ENCODE results near the gene OR4E1. TPM values are rescaled to one million over a fixed set of nuclear protein-coding genes. Genes with fewer than 3 reads are reported as not detected.
"Not testable (repeated sequence)": the region's sequence is repeated elsewhere in the genome, so short reads cannot be mapped to it uniquely, and the experiment has no call there.

Gene OR4E1
- total RNA-seq: not detected

GRCh38 chr14:21673718-21674117 is at the start of gene OR4E1:
OR4E1 (minus strand) TSS chr14:21673818; CDS start chr14:21670935, 2,883 bp downstream.
- no peak for DNase-seq (ENCODE audit: low spot score)
- no peak for ATAC-seq

GRCh38 chr14:21721504-21721903 is 47.9 kb upstream of the OR4E1 start:
- ATAC-seq (no peak), DNase-seq (ENCODE audit: low spot score) (no peak)

- DNase-seq (ENCODE audit: low spot score): no peak
- no peak for ATAC-seq
These were observed 46.2 kb upstream of the OR4E1 start for GRCh38 chr14:21719841-21720240.

- ATAC-seq (no peak), DNase-seq (ENCODE audit: low spot score) (no peak)
These were observed 40.8 kb upstream of the OR4E1 start for GRCh38 chr14:21714318-21714929.

GRCh38 chr14:21712036-21712435 is 38.4 kb upstream of the OR4E1 start:
- no peak for DNase-seq (ENCODE audit: low spot score)
- ATAC-seq: no peak

GRCh38 chr14:21711360-21711961 is 37.8 kb upstream of the OR4E1 start:
- DNase-seq (ENCODE audit: low spot score): no peak
- peak; percentile 86 for ATAC-seq

- ATAC-seq (no peak), DNase-seq (ENCODE audit: low spot score) (no peak)
These were observed 30.7 kb upstream of the OR4E1 start for GRCh38 chr14:21704338-21704737.

GRCh38 chr14:21703357-21704326 is 30.0 kb upstream of the OR4E1 start:
- no peak for ATAC-seq
- DNase-seq (ENCODE audit: low spot score): no peak

- DNase-seq (ENCODE audit: low spot score) (no peak), ATAC-seq (no peak)
These were observed 28.7 kb upstream of the OR4E1 start for GRCh38 chr14:21702316-21702715.

GRCh38 chr14:21699551-21699950 is 25.9 kb upstream of the OR4E1 start:
- DNase-seq (ENCODE audit: low spot score) (no peak), ATAC-seq (no peak)

- not testable (repeated sequence) for ATAC-seq; DNase-seq (ENCODE audit: low spot score)
These were observed 24.9 kb upstream of the OR4E1 start for GRCh38 chr14:21698538-21698937.

GRCh38 chr14:21697662-21698061 is 24.0 kb upstream of the OR4E1 start:
- DNase-seq (ENCODE audit: low spot score); ATAC-seq: not testable (repeated sequence)

GRCh38 chr14:21694425-21694824 is 20.8 kb upstream of the OR4E1 start:
- no peak for DNase-seq (ENCODE audit: low spot score)
- no peak for ATAC-seq

GRCh38 chr14:21686468-21686867 is 12.8 kb upstream of the OR4E1 start:
- DNase-seq (ENCODE audit: low spot score) (no peak), ATAC-seq (no peak)

- DNase-seq (ENCODE audit: low spot score) (no peak), ATAC-seq (no peak)
These were observed 6.5 kb upstream of the OR4E1 start for GRCh38 chr14:21680072-21680471.

- ATAC-seq (no peak), DNase-seq (ENCODE audit: low spot score) (no peak)
These were observed 1.9 kb upstream of the OR4E1 start for GRCh38 chr14:21675566-21675965.

GRCh38 chr14:21672116-21672515 is 1.5 kb downstream of the OR4E1 start:
- ATAC-seq (no peak), DNase-seq (ENCODE audit: low spot score) (no peak)

- no peak for ATAC-seq
- no peak for DNase-seq (ENCODE audit: low spot score)
These were observed 2.2 kb downstream of the OR4E1 start for GRCh38 chr14:21671371-21671770.

GRCh38 chr14:21669284-21669683 is 4.3 kb downstream of the OR4E1 start:
- ATAC-seq: no peak
- no peak for DNase-seq (ENCODE audit: low spot score)

GRCh38 chr14:21668377-21668776 is 5.2 kb downstream of the OR4E1 start:
- ATAC-seq (no peak), DNase-seq (ENCODE audit: low spot score) (no peak)

- ATAC-seq: no peak
These were observed 16.6 kb downstream of the OR4E1 start for GRCh38 chr14:21656980-21657379.

GRCh38 chr14:21654215-21654614 is 19.4 kb downstream of the OR4E1 start:
- ATAC-seq: no peak

More at GRCh38 chr14:21656980-21657379, 16.6 kb downstream of the OR4E1 start:
- DNase-seq (ENCODE audit: low spot score): no peak

More at GRCh38 chr14:21654215-21654614, 19.4 kb downstream of the OR4E1 start:
- no peak for DNase-seq (ENCODE audit: low spot score)

All from left lobe of liver (tissue), 2 donors.